ENCODE data around the gene DENND2C. TPM values are rescaled to one million over a fixed set of nuclear protein-coding genes. Genes with fewer than 3 reads are reported as not detected.

DENND2C gene
- total RNA-seq, 1 experiment from 2014 or later: 0.70 TPM

DNA sequence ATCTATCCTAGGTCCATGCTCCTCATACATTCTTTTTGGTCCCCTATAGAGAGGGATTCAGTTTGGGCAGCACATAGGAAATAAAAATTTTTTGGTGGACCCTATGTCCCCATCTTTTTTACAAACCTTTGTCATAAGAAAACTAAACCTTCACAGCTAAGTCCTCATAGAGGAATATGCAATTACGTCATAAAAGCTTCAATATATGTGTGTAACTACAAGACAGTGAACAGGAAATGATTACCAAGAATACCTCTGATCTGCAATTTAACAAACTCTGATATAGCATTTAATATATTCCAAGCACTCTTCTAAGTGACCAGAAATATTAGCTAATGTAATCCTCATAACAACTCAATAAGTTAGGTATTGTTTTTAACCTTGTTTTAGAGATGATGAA lies 6.3 kb upstream of the DENND2C start:
- H3K27ac ChIP-seq: no peak overlapping the region
- no peak overlapping the region for H2AFZ ChIP-seq
- CTCF ChIA-PET: no interaction called here
- no peaks in the 10 kb centered on the region for H3F3A ChIP-seq (ENCODE audit: insufficient read depth, low read depth)
- H3K9me3 ChIP-seq (ENCODE audit: insufficient read depth, low read depth): no peaks in the 10 kb centered on the region
- BruUV-seq (replicated peaks): no TSS peak
- H3K79me2 ChIP-seq (ENCODE audit: low read depth): no peaks in the 10 kb centered on the region
- 0 out of 2 replicates have a peak, but pooled peaks cover 12% of the 10 kb centered on the region for H3K27me3 ChIP-seq (ENCODE audit: insufficient read depth, low read depth)
- H3K4me2 ChIP-seq: no peak overlapping the region
- no peak overlapping the region for H3K4me3 ChIP-seq
- H4K20me1 ChIP-seq (ENCODE audit: insufficient read depth): no peaks in the 10 kb centered on the region
- TF ChIP-seq, protein P1, sequence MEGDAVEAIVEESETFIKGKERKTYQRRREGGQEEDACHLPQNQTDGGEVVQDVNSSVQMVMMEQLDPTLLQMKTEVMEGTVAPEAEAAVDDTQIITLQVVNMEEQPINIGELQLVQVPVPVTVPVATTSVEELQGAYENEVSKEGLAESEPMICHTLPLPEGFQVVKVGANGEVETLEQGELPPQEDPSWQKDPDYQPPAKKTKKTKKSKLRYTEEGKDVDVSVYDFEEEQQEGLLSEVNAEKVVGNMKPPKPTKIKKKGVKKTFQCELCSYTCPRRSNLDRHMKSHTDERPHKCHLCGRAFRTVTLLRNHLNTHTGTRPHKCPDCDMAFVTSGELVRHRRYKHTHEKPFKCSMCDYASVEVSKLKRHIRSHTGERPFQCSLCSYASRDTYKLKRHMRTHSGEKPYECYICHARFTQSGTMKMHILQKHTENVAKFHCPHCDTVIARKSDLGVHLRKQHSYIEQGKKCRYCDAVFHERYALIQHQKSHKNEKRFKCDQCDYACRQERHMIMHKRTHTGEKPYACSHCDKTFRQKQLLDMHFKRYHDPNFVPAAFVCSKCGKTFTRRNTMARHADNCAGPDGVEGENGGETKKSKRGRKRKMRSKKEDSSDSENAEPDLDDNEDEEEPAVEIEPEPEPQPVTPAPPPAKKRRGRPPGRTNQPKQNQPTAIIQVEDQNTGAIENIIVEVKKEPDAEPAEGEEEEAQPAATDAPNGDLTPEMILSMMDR (conservative IDR thresholded peaks at IDR 0.05): no peak
- TF ChIP-seq EZH2 (IDR thresholded peaks at IDR 0.05; ENCODE audit: low read depth): no peak
- DNase-seq: no peak
- no peaks in the 10 kb centered on the region for H3K9me2 ChIP-seq (ENCODE audit: insufficient read depth)
- intact Hi-C loops (cut with micrococcal nuclease; ENCODE audit: unreplicated experiment): no loop called here
- no peaks in the 10 kb centered on the region for H3K36me3 ChIP-seq (ENCODE audit: low read depth)
- peaks cover 3% of the 10 kb centered on the region; the same call in 1 of the 2 replicates for H3K4me1 ChIP-seq (replicated peaks; ENCODE audit: insufficient read depth)
- POLR2A ChIA-PET (ENCODE audit: unreplicated experiment): no interaction called here

DNA sequence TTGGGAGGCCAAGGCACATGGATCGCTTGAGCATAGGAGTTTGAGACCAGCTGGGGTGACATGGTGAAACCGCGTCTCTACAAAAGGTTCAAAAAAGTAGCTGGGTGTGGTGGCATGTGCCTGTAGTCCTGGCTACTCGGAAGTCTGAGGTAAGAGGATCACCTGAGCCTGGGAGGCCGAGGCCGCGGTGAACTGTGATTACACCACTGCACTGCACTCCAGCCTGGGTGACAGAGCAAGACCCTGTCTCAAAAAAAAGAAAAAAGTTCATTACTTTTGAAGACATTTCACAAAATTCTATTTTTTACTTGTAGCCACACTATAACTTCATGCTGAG lies 2.1 kb upstream of the DENND2C start:
- H3K9me3 ChIP-seq (ENCODE audit: insufficient read depth, low read depth): no peaks in the 10 kb centered on the region
- H3K4me2 ChIP-seq: no peak overlapping the region
- H3K27me3 ChIP-seq (ENCODE audit: insufficient read depth, low read depth): 0 out of 2 replicates have a peak, but pooled peaks cover 9% of the 10 kb centered on the region
- POLR2A ChIA-PET (ENCODE audit: unreplicated experiment): no interaction called here
- BruUV-seq (replicated peaks): no TSS peak
- H2AFZ ChIP-seq: no peak overlapping the region
- H3K36me3 ChIP-seq (ENCODE audit: low read depth): no peaks in the 10 kb centered on the region
- no peaks in the 10 kb centered on the region for H4K20me1 ChIP-seq (ENCODE audit: insufficient read depth)
- DNase-seq: no peak
- intact Hi-C loops (cut with micrococcal nuclease; ENCODE audit: unreplicated experiment): loop anchor here (5.0 kb wide), 1 partner anchor 90 kb away; the partner anchor contains the start of gene BCAS2
- CTCF ChIA-PET: interaction anchor here (0.6 kb wide), 1 partner anchor 724 kb away, joined by 4 read pairs; no protein-coding TSS in a partner anchor
- peaks cover 4% of the 10 kb centered on the region; the same call in 1 of the 2 replicates for H3F3A ChIP-seq (ENCODE audit: insufficient read depth, low read depth)
- H3K79me2 ChIP-seq (ENCODE audit: low read depth): no peaks in the 10 kb centered on the region
- no peak overlapping the region for H3K4me3 ChIP-seq
- TF ChIP-seq, protein P1 (conservative IDR thresholded peaks at IDR 0.05): no peak
- no peak for TF ChIP-seq EZH2 (IDR thresholded peaks at IDR 0.05; ENCODE audit: low read depth)
- no peak overlapping the region for H3K27ac ChIP-seq
- no peaks in the 10 kb centered on the region for H3K9me2 ChIP-seq (ENCODE audit: insufficient read depth)
- peaks cover 15% of the 10 kb centered on the region for H3K4me1 ChIP-seq (replicated peaks; ENCODE audit: insufficient read depth)

- H3K27me3 ChIP-seq (ENCODE audit: insufficient read depth, low read depth): 0 out of 2 replicates have a peak, but pooled peaks cover 3% of the 10 kb centered on the region
- CTCF ChIA-PET: interaction anchor here (0.6 kb wide), 1 partner anchor 723 kb away, joined by 4 read pairs; no protein-coding TSS in a partner anchor
- peaks cover 4% of the 10 kb centered on the region; the same call in 1 of the 2 replicates for H3F3A ChIP-seq (ENCODE audit: insufficient read depth, low read depth)
- no peaks in the 10 kb centered on the region for H3K9me3 ChIP-seq (ENCODE audit: insufficient read depth, low read depth)
- peak overlapping the region; percentile 40; the same call in 1 of the 2 replicates for H3K4me3 ChIP-seq
- TF ChIP-seq, protein P1 (conservative IDR thresholded peaks at IDR 0.05): peak; percentile 77
- no peak for TF ChIP-seq EZH2 (IDR thresholded peaks at IDR 0.05; ENCODE audit: low read depth)
- no peaks in the 10 kb centered on the region for H3K79me2 ChIP-seq (ENCODE audit: low read depth)
- no peaks in the 10 kb centered on the region for H3K9me2 ChIP-seq (ENCODE audit: insufficient read depth)
- POLR2A ChIA-PET (ENCODE audit: unreplicated experiment): interaction anchor here (0.6 kb wide), 1 partner anchor 49 kb away, joined by 4 read pairs; no protein-coding TSS in a partner anchor
- H4K20me1 ChIP-seq (ENCODE audit: insufficient read depth): no peaks in the 10 kb centered on the region
- DNase-seq: peak in 1 of 2 experiments; percentile 56
- peak overlapping the region; percentile 77 for H3K4me2 ChIP-seq
- H3K4me1 ChIP-seq (replicated peaks; ENCODE audit: insufficient read depth): peaks cover 15% of the 10 kb centered on the region
- intact Hi-C loops (cut with micrococcal nuclease; ENCODE audit: unreplicated experiment): loop anchor here (5.0 kb wide), 1 partner anchor 89 kb away; the partner anchor contains the start of gene BCAS2
- 0 out of 2 replicates have a peak overlapping the region, but pooled peaks have one; percentile 20 for H3K27ac ChIP-seq
- no TSS peak for BruUV-seq (replicated peaks)
- no peak overlapping the region for H2AFZ ChIP-seq
- no peaks in the 10 kb centered on the region for H3K36me3 ChIP-seq (ENCODE audit: low read depth)
Observed at GRCh38 chr1:114671011-114671938, 1.4 kb upstream of the DENND2C start.

Measured in PC-9 (cell line).